AG08395 (cell line): Measurements from ENCODE around the gene DDX56.
"Not testable (repeated sequence)": the region's sequence is repeated elsewhere in the genome, so short reads cannot be mapped to it uniquely, and the experiment has no call there.

Source experiments
- DNase-seq: peaks from one replicate; pipeline ENCODE4 v3.0.0; 2012; ENCODE audit warnings: mixed read lengths, low spot score

DDX56 gene

GRCh38 chr7:44562622-44562962, 11.1 kb downstream of the DDX56 start:
- DNase-seq = not testable (repeated sequence)

DNA sequence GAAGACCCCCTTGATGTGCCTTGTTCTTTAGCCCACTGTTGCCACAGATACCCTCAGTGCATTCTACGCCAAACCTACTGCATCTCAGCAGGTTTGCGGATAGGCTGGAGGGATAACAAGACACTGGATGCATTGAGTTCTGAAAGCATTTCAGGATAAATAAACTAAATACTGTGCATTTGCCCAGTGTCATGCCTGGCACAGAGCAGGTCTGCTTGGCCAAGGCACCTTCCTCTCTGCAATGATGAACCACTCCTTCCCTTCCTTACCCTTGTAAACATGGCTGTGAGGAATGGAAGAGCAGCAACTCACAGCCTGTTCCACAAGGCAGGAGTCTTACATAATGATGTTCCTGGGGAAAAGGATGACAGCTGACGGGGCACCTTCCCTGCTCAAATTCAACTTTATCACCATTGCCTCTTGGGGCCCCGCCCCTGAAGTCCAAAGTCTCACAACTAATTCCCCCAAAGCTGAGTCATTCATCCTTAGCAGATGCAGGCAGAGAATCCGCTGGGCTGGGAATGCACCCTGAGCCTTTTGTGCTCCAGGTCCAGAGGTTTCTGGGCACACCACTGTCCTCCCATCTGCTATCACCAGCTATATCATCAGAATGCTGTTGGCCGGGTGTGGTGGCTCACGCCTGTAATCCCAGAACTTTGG, 11.6 kb downstream of the DDX56 start:
- DNase-seq = peak; percentile 49

DNA sequence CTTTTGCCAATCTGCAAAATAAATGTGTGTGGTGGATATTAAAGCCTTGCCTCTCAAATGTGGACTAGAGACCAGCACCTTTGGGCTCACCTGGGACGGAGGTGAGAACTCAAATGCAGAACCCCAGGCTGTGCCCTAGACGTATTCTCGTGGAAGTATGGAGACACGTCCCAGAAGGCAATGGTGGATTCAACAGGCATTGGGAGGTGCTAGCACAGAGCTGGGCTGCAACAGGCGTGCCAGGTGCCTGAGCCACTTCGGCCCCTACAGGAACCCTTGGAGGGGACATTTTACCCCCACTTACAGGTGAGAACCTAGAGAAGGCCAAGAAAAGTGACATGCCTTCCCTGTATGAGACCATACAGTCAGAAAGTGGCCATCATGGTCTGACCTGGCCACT, 12.2 kb downstream of the DDX56 start:
- DNase-seq = no peak

- DNase-seq = no peak
Observed at GRCh38 chr7:44559485-44559884, 14.2 kb downstream of the DDX56 start.

DNA sequence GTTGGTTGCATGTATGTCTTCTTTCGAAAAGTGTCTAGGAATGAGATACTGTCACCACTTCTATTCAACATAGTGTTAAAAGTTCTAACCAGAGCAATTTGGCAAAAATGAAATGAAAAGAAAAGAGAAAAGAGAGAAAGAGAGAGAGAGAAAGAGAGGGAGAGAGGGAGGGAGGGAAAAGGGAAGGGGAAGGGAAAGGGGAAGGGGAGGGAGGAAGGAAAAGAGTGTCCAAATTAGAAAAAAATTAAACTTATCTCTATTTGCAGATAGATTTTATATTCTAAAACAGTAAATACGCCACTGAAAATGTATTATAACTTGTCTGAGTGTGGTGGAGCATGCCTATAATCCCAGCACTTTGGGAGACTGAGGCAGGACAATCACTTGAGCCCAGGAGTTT, 16.2 kb downstream of the DDX56 start:
- DNase-seq = no peak

- no peak for DNase-seq
Observed at GRCh38 chr7:44555350-44555749, 18.4 kb downstream of the DDX56 start.

DNA sequence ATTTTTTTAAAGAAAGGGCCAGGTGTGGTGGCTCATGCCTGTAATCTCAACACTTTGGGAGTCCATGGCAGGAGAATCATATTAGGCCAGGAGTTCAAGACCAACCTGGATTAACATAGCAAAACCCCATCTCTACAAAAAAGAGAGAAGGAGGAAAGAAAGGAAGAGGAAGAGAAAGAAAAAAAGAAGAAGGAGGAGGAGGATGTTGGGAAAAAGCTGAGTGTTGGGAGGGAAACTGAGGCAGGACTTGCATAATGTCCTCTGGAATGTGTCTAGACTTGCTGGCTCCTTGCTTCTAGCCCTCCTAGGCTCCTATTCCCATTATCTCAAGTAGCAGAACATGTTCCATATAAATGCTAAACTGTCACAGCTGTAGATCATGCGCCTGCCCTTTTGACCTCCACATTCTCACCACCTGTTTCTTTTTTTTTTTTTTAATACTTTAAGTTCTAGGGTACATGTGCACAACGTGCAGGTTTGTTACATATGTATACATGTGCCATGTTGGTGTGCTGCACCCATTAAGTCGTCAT, 21.2 kb downstream of the DDX56 start:
- DNase-seq = not testable (repeated sequence)

DNA sequence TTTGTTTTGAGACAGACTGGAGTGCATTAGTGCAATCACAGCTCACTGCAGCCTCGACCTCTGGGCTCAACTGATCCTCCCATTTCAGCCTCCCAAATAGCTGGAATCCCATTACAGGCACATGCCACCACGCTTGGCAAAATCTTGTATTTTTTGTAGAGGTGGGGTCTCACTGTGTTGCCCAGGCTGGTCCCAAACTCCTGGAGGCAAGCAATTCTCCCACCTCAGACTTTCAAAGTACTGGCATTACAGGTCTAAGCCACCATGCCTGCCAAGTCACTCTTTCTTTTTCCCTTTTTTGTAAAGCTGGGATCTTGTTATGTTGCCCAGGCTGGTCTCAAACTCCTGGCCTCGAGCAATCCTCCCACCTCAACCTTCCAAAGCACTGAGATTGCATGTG, 24.3 kb downstream of the DDX56 start:
- DNase-seq = no peak

GRCh38 chr7:44548893-44549292, 24.8 kb downstream of the DDX56 start:
- no peak for DNase-seq

DNA sequence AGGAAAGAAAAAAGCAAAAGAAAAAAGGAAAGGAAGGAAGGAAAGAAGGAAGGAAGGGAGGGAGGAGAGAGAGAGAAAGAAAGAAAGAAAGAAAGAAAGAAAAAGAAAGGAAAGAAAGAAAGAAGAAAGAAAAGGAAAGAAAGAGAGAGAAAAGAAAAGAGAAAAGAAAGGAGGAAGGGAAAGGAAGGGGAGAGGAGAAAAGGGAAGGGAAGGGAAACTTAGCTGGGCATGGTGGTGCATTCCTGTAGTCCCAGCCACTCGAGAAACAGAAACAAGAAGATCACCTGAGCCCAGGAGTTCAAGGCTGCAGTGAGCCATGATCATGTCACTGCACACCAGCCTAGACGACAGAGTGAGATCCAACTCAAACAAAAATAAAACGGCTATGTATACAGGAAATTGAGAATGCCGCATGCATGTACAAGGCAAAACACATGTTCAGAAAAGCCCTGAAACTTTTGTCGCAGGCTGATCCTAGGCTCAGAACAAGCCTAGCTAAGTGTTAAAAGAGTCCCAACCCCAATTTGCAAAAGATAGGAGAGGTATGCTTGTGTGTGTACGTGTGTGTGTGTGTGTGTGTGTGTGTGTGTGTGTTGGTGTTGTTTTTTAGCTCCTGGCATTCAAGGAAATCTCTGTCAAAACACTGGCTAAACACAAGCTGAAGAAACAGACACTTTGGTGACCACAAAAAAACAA, 26.0 kb downstream of the DDX56 start:
- DNase-seq = no peak

- DNase-seq = no peak
Observed at GRCh38 chr7:44541876-44542610, 31.7 kb downstream of the DDX56 start.

GRCh38 chr7:44541028-44541869, 32.5 kb downstream of the DDX56 start, which contains the start of gene NPC1L1:
Gene NPC1L1 (minus strand): TSS chr7:44541330. CDS start chr7:44541259, 71 bp downstream.
- no peak for DNase-seq

DNA sequence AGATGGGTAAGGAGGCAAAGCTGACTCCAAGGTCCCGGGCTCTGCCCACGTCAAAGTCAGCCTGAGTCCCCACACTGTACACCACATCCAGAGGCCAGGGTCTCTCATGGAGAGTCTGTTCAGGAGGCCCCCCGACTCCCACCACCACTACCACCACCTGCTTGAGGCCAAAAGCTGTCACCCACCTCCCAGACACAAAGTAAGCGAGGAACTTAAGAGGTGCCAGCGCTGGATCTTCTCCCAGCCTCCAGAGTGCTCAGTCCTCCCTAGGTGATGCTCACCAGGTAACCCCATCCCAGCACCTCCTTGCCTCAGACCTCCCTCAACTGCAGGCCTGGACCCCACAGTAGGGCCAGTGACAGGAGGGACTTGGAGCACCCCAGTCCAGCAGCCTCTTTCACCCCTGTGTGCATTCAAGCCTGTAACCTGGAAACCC, 33.1 kb downstream of the DDX56 start:
- DNase-seq = no peak

- DNase-seq = no peak
Observed at GRCh38 chr7:44539669-44540506, 33.8 kb downstream of the DDX56 start.

DNA sequence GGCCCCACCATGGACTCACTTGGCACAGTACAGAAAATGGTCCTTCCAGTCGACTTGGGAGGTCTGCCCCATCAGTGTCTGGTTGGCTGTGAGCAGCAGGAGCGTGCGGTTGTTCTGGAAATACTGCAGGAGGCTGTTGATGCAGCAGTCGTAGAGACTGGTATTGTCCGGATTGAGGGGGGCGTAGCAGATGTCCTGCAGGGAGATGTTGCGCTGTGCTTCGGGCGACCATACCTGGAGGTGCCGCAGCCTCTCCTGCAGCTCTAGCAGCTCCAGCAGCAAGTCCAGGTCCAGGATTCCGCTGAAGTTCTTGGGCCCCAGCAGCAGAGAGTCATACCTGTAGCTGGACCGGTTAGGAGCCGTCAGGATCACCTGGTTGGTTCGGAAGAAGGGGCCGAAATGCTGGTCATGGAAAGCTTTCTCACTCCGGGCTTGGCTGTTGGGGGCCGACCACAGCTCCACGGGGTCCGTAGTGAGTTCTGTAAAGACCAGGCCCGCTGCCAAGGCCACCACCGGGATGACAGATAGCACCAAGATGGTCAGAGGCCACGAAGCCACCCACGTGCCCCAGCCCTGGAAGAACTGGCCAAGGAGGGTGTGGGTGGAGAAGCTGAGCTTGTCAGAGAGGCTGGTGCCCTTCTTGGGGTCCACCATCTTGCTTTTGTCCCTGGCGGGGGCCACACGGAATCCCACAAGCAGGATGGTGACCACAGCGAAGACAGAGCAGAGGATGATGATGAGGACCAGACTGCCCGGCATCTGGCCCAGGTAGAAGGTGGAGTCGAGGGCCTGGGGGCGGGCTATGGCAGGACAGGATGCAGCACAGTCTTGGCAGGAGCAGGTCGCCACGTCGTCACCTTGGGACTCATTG, 34.7 kb downstream of the DDX56 start:
- no peak for DNase-seq

DNA sequence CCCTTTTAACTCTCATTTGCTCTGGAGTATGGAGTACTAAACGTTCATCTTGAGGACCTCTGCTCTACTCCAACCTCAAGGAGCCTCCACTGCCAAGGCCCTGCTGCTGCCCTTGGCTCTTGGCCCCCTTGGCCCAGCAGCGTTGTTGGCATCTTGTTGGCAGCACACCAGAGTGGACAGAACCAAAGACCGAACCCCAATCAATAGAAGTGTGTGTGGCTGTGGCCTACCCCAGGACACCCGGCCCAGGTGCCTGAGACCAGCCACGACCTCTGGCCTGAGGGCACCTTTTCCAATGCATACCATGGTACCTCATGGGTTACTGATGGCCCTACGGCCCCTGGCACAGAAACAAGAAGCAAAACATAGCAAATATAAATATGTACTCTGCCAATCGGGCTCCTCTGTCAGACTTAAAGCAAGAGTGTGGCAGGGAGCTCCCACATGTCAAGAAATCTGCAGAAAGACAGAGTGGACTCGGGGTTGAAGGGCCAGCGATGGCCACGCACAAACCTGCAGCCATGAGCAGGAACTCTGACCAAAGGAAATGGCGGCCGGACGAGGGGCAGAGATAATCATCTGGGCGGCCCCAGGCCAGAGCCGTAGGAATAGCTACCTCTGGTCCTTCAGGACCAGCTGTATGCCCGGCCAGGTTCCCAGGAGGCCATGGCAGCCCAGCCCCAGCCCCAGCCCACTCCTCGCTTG, 35.5 kb downstream of the DDX56 start:
- no peak for DNase-seq

DNA sequence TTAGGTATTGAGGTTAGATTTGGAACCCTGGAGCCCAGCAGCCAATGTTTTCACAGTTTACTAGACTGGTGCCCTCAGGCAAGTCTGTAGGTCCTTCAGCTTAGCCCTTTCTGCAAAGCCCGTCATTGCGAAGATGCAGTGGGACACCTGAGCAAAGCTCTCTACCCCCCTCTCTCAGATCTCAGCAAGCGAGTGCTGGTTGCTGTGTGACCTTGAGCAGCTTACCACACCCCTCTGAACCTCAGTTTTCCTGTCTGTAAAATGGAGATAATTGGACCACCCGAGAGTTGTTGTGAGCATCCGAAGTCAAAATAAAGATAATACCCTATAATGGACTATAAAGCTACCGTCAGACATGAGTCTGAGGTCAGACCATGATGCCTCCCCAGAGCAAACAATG, 36.3 kb downstream of the DDX56 start:
- DNase-seq = no peak

GRCh38 chr7:44536090-44536489, 37.6 kb downstream of the DDX56 start:
- no peak for DNase-seq

DNA sequence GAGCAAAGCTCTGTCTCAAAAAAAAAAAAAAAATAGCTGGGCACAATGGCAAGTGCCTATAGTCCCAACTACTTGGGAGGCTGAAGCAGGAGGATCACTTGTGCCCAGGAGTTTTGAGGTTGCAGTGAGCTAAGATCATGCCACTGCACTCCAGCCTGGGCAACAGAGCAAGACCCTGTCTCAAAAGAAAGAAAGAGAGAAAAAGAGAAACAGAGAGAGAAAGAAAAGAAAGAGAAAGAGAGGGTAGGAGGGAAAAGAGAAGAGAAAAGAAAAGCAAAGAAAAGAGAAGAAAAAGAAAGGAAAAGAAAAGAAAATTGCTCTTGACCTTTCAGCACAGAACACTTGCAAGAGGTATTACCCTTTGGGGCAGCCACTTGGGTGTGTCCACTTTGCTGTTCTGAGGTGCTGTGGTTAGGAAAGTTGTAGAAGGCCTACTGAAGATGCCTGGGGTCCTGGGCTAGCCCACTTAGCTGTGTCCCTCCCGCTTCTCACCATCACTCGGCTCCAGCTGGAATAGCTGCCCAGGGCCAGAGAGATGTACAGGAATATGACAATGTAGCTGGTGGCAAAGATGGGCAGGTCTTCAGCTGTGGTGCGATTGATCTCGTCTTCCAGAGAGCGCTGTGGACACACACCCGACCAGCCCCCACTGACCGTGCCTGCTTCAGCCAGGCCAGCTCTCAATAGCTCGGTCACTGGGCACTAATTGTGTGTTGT, 38.2 kb downstream of the DDX56 start:
- DNase-seq = no peak
